HepG2 (cell line): ENCODE results near the gene PEMT. TPM values are rescaled to one million over a fixed set of nuclear protein-coding genes. Genes with fewer than 3 reads are reported as not detected.

Experiments
- ATAC-seq: fragments of 200-7000 bp; cut with Tn5 transposase; 3 replicates; pipeline ENCODE4 v1.9.1; 2020; ENCODE audit warnings: mild to moderate bottlenecking, moderate library complexity
- BruUV-seq: library from RNA; stranded (reverse); fragments of 400-500 nt; replicated peaks from 2 replicates; lab custom pipeline; 2021; lab: Mats Ljungman, UMichigan
- CTCF ChIA-PET: fragments of 300-600 bp; formaldehyde crosslinking; extraction: SDS; loops from one replicate; lab custom pipeline; 2021; ENCODE audit warnings: low total read pairs, inconsistent platforms, low intra/inter-chr PET ratio; lab: Yijun Ruan, JAX
- POLR2A ChIA-PET: fragments of 350-600 bp; sonication (Branson Sonifier 250); formaldehyde crosslinking; loops from one replicate; lab custom pipeline; 2020; ENCODE audit warnings: antibody characterized with exemption, inconsistent platforms; lab: Yijun Ruan, JAX
- DNase-seq: peaks from one replicate; pipeline ENCODE4 v3.0.0-alpha.2; 2015; ENCODE audit warnings: low spot score
- FAIRE-seq: peaks from 3 replicates; lab custom pipeline; 2011; peaks lifted over from hg19 to GRCh38; lab: Jason Lieb, UNC
- H2AFZ ChIP-seq: one replicate; pipeline ENCODE4 v1.6.1; 2011; ENCODE audit warnings: low read length, inconsistent platforms
- H3K27ac ChIP-seq: fragments of 300-600 bp; 3 replicates; pipeline ENCODE4 v1.8.0; 2011; ENCODE audit warnings: mixed run types, mild to moderate bottlenecking, mixed read lengths, low read length, inconsistent platforms; ENCODE audit not compliant: insufficient read depth; ENCODE audit errors: extremely low read length
- H3K27me3 ChIP-seq, 2 experiments: fragments of 200-600 bp in 1 of 2; 2 replicates in 1 of 2; 3 replicates in 1 of 2; pipeline versions ENCODE4 v1.6.0 to v1.8.0; 2011; ENCODE audit warnings: low read length in 2 of 2, mild to moderate bottlenecking in 2 of 2, moderate library complexity in 2 of 2, inconsistent platforms in 1 of 2; ENCODE audit not compliant: insufficient read depth in 2 of 2, control insufficient read depth in 1 of 2
- H3K36me3 ChIP-seq, 2 experiments: fragments of 200-600 bp in 1 of 2; replicated peaks in 1 of 2; 2 replicates in 1 of 2; 3 replicates in 1 of 2; pipeline versions ENCODE4 v1.5.1 to v1.8.0; 2011; ENCODE audit warnings: low read length in 2 of 2, inconsistent platforms in 1 of 2; ENCODE audit not compliant: insufficient read depth in 2 of 2, control insufficient read depth in 1 of 2
- H3K4me1 ChIP-seq: 2 replicates; pipeline ENCODE4 v1.5.1; 2012; ENCODE audit warnings: low read length, inconsistent platforms; ENCODE audit not compliant: insufficient read depth
- H3K4me2 ChIP-seq: 2 replicates; pipeline ENCODE4 v1.6.0; 2011; ENCODE audit warnings: low read depth, low read length, inconsistent platforms
- H3K4me3 ChIP-seq, 3 experiments: fragments of 200-600 bp in 1 of 3; sonication (generic), shearing (Covaris generic) in 1 of 3; replicated peaks in 1 of 3; 2 replicates each; pipeline ENCODE4 v1.5.1; 2011 to 2016; ENCODE audit warnings: low read length in 3 of 3, inconsistent platforms in 2 of 3, low read depth in 2 of 3, mild to moderate bottlenecking in 2 of 3, control low read depth in 1 of 3, mixed read lengths in 1 of 3; ENCODE audit not compliant: insufficient read depth in 1 of 3
- H3K79me2 ChIP-seq: one replicate; pipeline ENCODE4 v1.6.1; 2011; ENCODE audit warnings: low read length, inconsistent platforms; ENCODE audit not compliant: insufficient read depth
- H3K9ac ChIP-seq: 2 replicates; pipeline ENCODE4 v1.6.0; 2011; ENCODE audit warnings: mild to moderate bottlenecking, low read depth, low read length, inconsistent platforms; ENCODE audit not compliant: insufficient read depth
- H3K9me3 ChIP-seq: 2 replicates; pipeline ENCODE4 v1.5.1; 2012; ENCODE audit warnings: mild to moderate bottlenecking, low read length
- H4K20me1 ChIP-seq: 2 replicates; pipeline ENCODE4 v1.6.0; 2011; ENCODE audit warnings: inconsistent platforms, mild to moderate bottlenecking, low read length, moderate library complexity; ENCODE audit not compliant: insufficient read depth
- HIVEP1 ChIP-seq: sonication (generic); formaldehyde crosslinking; IDR thresholded peaks from 2 replicates; pipeline ENCODE4 v1.4.0; 2020; ENCODE audit warnings: mild to moderate bottlenecking, missing genetic modification reagents
- HNRNPL ChIP-seq: fragments of 200-400 bp; formaldehyde crosslinking; IDR thresholded peaks from 2 replicates; pipeline ENCODE4 v1.6.1; 2017; ENCODE audit warnings: mild to moderate bottlenecking, low read depth, low read length
- HOXA9 ChIP-seq: sonication (generic); formaldehyde crosslinking; IDR thresholded peaks from 2 replicates; pipeline ENCODE4 v1.8.1; 2022; ENCODE audit warnings: missing genetic modification reagents, mild to moderate bottlenecking, moderate library complexity, borderline replicate concordance
- MIER3 ChIP-seq: IDR thresholded peaks from 2 replicates; pipeline ENCODE4 v1.6.1; 2016; ENCODE audit warnings: missing compliant biosample characterization, borderline replicate concordance
- MTA1 ChIP-seq: sonication (generic); formaldehyde crosslinking; IDR thresholded peaks from 2 replicates; pipeline ENCODE4 v1.4.0; 2020; ENCODE audit warnings: missing genetic modification reagents, mild to moderate bottlenecking, borderline replicate concordance
- PRPF4 ChIP-seq: fragments of 200-400 bp; formaldehyde crosslinking; IDR thresholded peaks from 2 replicates; pipeline ENCODE4 v1.6.1; 2016; ENCODE audit warnings: low read length, low read depth; ENCODE audit not compliant: poor library complexity, severe bottlenecking
- SIN3A ChIP-seq: IDR thresholded peaks from 2 replicates; pipeline ENCODE4 v1.6.1; 2011; ENCODE audit warnings: low read depth, mild to moderate bottlenecking, control low read depth, low read length, borderline replicate concordance
- SNAPC2 ChIP-seq: sonication (generic); formaldehyde crosslinking; IDR thresholded peaks from 2 replicates; pipeline ENCODE4 v1.8.1; 2022; ENCODE audit warnings: mild to moderate bottlenecking, missing genetic modification reagents
- SRY ChIP-seq: sonication (generic); formaldehyde crosslinking; IDR thresholded peaks from 2 replicates; pipeline ENCODE4 v1.8.0; 2022; ENCODE audit warnings: mild to moderate bottlenecking, missing genetic modification reagents
- STAG1 ChIP-seq: sonication (generic); formaldehyde crosslinking; IDR thresholded peaks from 2 replicates; pipeline ENCODE4 v1.4.0; 2020; ENCODE audit warnings: missing genetic modification reagents
- ZNF543 ChIP-seq: sonication (generic); formaldehyde crosslinking; IDR thresholded peaks from 2 replicates; pipeline ENCODE4 v1.4.0; 2020; ENCODE audit warnings: mild to moderate bottlenecking, missing genetic modification reagents
- ZNF788 ChIP-seq: sonication (generic); formaldehyde crosslinking; IDR thresholded peaks from 2 replicates; pipeline ENCODE4 v1.5.0; 2020; ENCODE audit warnings: mild to moderate bottlenecking, missing genetic modification reagents, borderline replicate concordance
- WGBS: methylation state at CpG from one replicate; pipeline ENCODE4 v1.1.6; 2017; ENCODE audit warnings: low lambda C conversion rate; 5-methylcytosine and 5-hydroxymethylcytosine counted together
- in situ Hi-C: cut with HindIII; loops from 2 replicates; pipeline ENCODE4 v1.10.0; 2017; ENCODE audit warnings: low pct_unique_long_range_greater_than_20kb; ENCODE audit not compliant: extremely low pct_ligation_motif_present
- intact Hi-C: fragments of 100-400 bp; cut with micrococcal nuclease; formaldehyde crosslinking; loops from one replicate; pipeline ENCODE4 v1.10.0; 2022; ENCODE audit not compliant: unreplicated experiment
- polyA plus RNA-seq, 8 experiments: library from polyadenylated mRNA; depleted of rRNA in 3 of 8; stranded (reverse) in 7 of 8; unstranded in 1 of 8; fragments of >200 nt; fragmentation: Illumina TruSeq in 4 of 8; extraction: Trizol in 4 of 8; gene quantifications; 2 replicates each; pipeline versions ENCODE4 v1.2.1 to v1.2.3, GENCODE V29; 2011 to 2016; ENCODE audit warnings: low read depth in 4 of 8, missing spikeins in 1 of 8, mixed read lengths in 1 of 8; ENCODE audit not compliant: insufficient read depth in 1 of 8
- total RNA-seq, 5 experiments: library from RNA; depleted of rRNA; stranded (reverse); fragments of >200 nt; fragmentation: Illumina TruSeq; extraction: Trizol; gene quantifications; 2 replicates each; pipeline ENCODE4 v1.2.3, GENCODE V29; 2016; ENCODE audit warnings: low read depth in 1 of 5
- TF ChIP-seq, protein P1 (sequence below): sonication (generic); formaldehyde crosslinking; IDR thresholded peaks from 2 replicates; pipeline ENCODE4 v1.5.1; 2020; ENCODE audit warnings: mild to moderate bottlenecking, missing genetic modification reagents, moderate library complexity
- TF ChIP-seq, protein P2 (sequence below): sonication (generic); formaldehyde crosslinking; IDR thresholded peaks from 2 replicates; pipeline ENCODE4 v1.4.0; 2020; ENCODE audit warnings: low read depth, mild to moderate bottlenecking, missing genetic modification reagents

The PEMT gene
- total and polyA plus RNA-seq, 2 of the 13 experiments (the other 11 are each of a cell fraction or from before 2014, with no cell fraction given) = 31.7 to 43.6 TPM

- no peak for ATAC-seq
These were observed 54.8 kb downstream of the PEMT start for GRCh38 chr17:17536702-17537101.

DNA sequence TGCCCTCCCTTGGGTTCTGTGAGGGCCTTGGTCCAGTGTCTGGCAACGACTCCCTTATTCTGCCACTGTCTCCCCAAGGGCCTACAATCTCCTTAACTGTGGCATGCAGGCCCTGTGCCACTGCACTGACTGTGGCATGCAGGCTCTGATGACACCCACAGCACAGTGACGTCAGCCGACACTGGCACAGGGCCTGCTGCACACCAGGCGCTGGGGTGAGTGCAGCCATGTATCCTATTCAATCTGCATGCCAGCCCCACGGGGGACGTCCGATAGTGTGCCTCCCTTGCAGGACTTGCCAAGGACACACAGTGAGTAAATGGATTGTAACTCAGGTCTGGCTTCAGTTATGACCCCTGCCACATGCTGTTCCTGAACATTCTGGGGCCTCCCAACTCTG, 55.6 kb downstream of the PEMT start:
- Histone ChIP-seq H3K27ac (no peak overlapping the region), H3K79me2 (no peaks in the 10 kb centered on the region), H3K4me2 (no peak overlapping the region), H3K36me3 (no peaks in the 10 kb centered on the region), H3K4me3 (no peak overlapping the region)
- FAIRE-seq = no peak
- in situ Hi-C loops = no loop called here
- no peak for DNase-seq
- CTCF ChIA-PET = no interaction called here
- no peak for ATAC-seq
- 80% methylated on average over 7 of the region's 7 CpGs for WGBS
- intact Hi-C loops = loop anchor here (5.0 kb wide), 1 partner anchor 36 kb away; no protein-coding TSS in a partner anchor
- TF ChIP-seq SNAPC2 (CRISPR knock-in tag) (no peak), STAG1 (CRISPR knock-in tag) (no peak), HNRNPL (0 out of 2 replicates have a peak, but pooled peaks have one; percentile 58), SRY (no peak)
- TF ChIP-seq, protein P1, sequence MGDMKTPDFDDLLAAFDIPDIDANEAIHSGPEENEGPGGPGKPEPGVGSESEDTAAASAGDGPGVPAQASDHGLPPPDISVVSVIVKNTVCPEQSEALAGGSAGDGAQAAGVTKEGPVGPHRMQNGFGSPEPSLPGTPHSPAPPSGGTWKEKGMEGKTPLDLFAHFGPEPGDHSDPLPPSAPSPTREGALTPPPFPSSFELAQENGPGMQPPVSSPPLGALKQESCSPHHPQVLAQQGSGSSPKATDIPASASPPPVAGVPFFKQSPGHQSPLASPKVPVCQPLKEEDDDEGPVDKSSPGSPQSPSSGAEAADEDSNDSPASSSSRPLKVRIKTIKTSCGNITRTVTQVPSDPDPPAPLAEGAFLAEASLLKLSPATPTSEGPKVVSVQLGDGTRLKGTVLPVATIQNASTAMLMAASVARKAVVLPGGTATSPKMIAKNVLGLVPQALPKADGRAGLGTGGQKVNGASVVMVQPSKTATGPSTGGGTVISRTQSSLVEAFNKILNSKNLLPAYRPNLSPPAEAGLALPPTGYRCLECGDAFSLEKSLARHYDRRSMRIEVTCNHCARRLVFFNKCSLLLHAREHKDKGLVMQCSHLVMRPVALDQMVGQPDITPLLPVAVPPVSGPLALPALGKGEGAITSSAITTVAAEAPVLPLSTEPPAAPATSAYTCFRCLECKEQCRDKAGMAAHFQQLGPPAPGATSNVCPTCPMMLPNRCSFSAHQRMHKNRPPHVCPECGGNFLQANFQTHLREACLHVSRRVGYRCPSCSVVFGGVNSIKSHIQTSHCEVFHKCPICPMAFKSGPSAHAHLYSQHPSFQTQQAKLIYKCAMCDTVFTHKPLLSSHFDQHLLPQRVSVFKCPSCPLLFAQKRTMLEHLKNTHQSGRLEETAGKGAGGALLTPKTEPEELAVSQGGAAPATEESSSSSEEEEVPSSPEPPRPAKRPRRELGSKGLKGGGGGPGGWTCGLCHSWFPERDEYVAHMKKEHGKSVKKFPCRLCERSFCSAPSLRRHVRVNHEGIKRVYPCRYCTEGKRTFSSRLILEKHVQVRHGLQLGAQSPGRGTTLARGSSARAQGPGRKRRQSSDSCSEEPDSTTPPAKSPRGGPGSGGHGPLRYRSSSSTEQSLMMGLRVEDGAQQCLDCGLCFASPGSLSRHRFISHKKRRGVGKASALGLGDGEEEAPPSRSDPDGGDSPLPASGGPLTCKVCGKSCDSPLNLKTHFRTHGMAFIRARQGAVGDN (CRISPR knock-in tag) = peak; percentile 34; the same call in 1 of the 2 replicates
- TF ChIP-seq, all 625 proteins: peak for 2
- Histone ChIP-seq H3K9ac (no peak overlapping the region), H3K4me1 (peaks cover 73% of the 10 kb centered on the region), H4K20me1 (peaks cover 4% of the 10 kb centered on the region; the same call in 1 of the 2 replicates), H3K9me3 (no peaks in the 10 kb centered on the region), H2AFZ (no peak overlapping the region), H3K27me3 (no peaks in the 10 kb centered on the region)
- POLR2A ChIA-PET = interaction anchor here (1.5 kb wide), 1 partner anchor 36 kb away, joined by 3 read pairs; no protein-coding TSS in a partner anchor
- BruUV-seq = no TSS peak

More at GRCh38 chr17:17536702-17537101, 54.8 kb downstream of the PEMT start:
- BruUV-seq = no TSS peak
- H3K79me2 ChIP-seq = no peaks in the 10 kb centered on the region
- POLR2A ChIA-PET = interaction anchor here (1.0 to 1.5 kb wide), 2 partner anchors 35 to 41 kb away, joined by 3 read pairs; partner anchors contain the start of gene RASD1
- no peaks in the 10 kb centered on the region for H3K9me3 ChIP-seq
- H3K27me3 ChIP-seq = no peaks in the 10 kb centered on the region
- CTCF ChIA-PET = no interaction called here
- in situ Hi-C loops = no loop called here
- no peak overlapping the region for H3K9ac ChIP-seq
- H3K36me3 ChIP-seq = no peaks in the 10 kb centered on the region
- H3K4me2 ChIP-seq = no peak overlapping the region
- no peak overlapping the region for H3K4me3 ChIP-seq
- intact Hi-C loops = loop anchor here (5.0 kb wide), 1 partner anchor 36 kb away; no protein-coding TSS in a partner anchor
- 94% methylated on average over 6 of the region's 15 CpGs for WGBS
- DNase-seq = no peak
- H3K27ac ChIP-seq = no peak overlapping the region
- peaks cover 75% of the 10 kb centered on the region for H3K4me1 ChIP-seq
- no peak overlapping the region for H2AFZ ChIP-seq
- no peak for TF ChIP-seq MIER3 (CRISPR knock-in tag)
- peak; percentile 37; the same call in 1 of the 2 replicates for TF ChIP-seq MTA1 (CRISPR knock-in tag)
- TF ChIP-seq ZNF543 (CRISPR knock-in tag) = no peak
- TF ChIP-seq, protein P2, sequence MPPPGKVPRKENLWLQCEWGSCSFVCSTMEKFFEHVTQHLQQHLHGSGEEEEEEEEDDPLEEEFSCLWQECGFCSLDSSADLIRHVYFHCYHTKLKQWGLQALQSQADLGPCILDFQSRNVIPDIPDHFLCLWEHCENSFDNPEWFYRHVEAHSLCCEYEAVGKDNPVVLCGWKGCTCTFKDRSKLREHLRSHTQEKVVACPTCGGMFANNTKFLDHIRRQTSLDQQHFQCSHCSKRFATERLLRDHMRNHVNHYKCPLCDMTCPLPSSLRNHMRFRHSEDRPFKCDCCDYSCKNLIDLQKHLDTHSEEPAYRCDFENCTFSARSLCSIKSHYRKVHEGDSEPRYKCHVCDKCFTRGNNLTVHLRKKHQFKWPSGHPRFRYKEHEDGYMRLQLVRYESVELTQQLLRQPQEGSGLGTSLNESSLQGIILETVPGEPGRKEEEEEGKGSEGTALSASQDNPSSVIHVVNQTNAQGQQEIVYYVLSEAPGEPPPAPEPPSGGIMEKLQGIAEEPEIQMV (CRISPR knock-in tag) = no peak
- no peak for TF ChIP-seq PRPF4
- TF ChIP-seq HOXA9 (CRISPR knock-in tag) = no peak
- TF ChIP-seq HIVEP1 = no peak
- TF ChIP-seq SIN3A = no peak
- TF ChIP-seq ZNF788 (CRISPR knock-in tag) = 0 out of 2 replicates have a peak, but pooled peaks have one; percentile 3
- TF ChIP-seq, all 625 proteins: peak for 2
- no peak for FAIRE-seq
- H4K20me1 ChIP-seq = peaks cover 4% of the 10 kb centered on the region; the same call in 1 of the 2 replicates
